ENCODE data around the gene TUB. TPM values are rescaled to one million over a fixed set of nuclear protein-coding genes. Genes with fewer than 3 reads are reported as not detected.

Gene TUB
- polyA plus RNA-seq, 4 donors, result 0.54 to 8.8 (median 3.5) TPM; not detected in 1

DNA sequence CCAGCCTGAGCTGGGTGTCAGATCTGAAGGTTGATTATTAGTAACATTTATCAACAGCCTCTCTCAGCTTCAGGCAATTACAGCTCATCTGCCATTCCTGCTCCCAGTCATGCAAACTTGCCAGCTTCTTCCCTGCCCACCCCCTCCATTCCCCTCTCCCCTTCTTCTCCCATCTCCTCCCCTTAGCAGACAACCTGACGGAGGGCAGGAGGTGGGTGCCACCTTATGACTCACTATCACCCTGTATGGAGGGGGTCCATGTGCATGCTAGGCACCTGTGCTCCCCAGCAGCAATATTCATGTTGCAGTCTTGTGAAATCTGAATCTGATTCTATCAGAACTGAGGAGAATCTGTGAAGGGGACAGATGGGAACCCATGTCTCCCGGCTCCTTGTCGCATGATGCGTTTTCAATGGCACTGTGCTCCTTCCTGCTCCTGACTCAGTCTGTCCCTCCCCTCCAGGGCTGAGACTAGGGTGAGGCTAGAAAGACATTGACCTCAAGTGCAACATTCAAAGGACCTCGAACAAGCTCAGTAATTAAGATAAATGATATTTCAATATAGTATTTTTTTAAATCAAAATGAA is 46.3 kb upstream of the TUB start:
- Histone ChIP-seq H3K36me3 (ENCODE audit: control insufficient read depth in 3 of 3, insufficient read depth in 2 of 3, low read depth in 1 of 3, low read length in 3 of 3) (no peaks in the 10 kb centered on the region), H3K4me3 (ENCODE audit: low read depth in 1 of 3, low read length in 3 of 3) (no peak overlapping the region), H3K9me3 (ENCODE audit: control insufficient read depth in 2 of 2, insufficient read depth in 1 of 2, low read depth in 1 of 2, low read length in 1 of 2) (no peaks in the 10 kb centered on the region), H3K27me3 (ENCODE audit: control insufficient read depth in 3 of 3, insufficient read depth in 3 of 3, low read length in 3 of 3) (peaks cover 0 to 2% (median 0%) of the 10 kb centered on the region in 3 donors), H3K4me1 (ENCODE audit: control insufficient read depth in 3 of 3, insufficient read depth in 2 of 3, low read depth in 1 of 3, low read length in 2 of 3) (peaks cover 0 to 19% (median 5%) of the 10 kb centered on the region in 3 donors), H3K27ac (ENCODE audit: low read depth in 1 of 3, low read length in 2 of 3) (peak overlapping the region in 1 of 3 donors; percentile 58)
- 32 to 59% (median 43%) methylated on average over 5 of the region's 5 CpGs for WGBS, 3 donors
- no peak for FAIRE-seq
- peak; percentile 51 to 83 for DNase-seq

GRCh38 chr11:8035200-8035855 is 45.7 kb upstream of the TUB start:
- H3K27me3 ChIP-seq (ENCODE audit: control insufficient read depth in 3 of 3, insufficient read depth in 3 of 3, low read length in 3 of 3), result peaks cover 0 to 2% (median 0%) of the 10 kb centered on the region in 3 donors
- H3K4me1 ChIP-seq (ENCODE audit: control insufficient read depth in 3 of 3, insufficient read depth in 2 of 3, low read depth in 1 of 3, low read length in 2 of 3), result peaks cover 0 to 19% (median 5%) of the 10 kb centered on the region in 3 donors
- no peak overlapping the region for H3K27ac ChIP-seq (ENCODE audit: low read depth in 1 of 3, low read length in 2 of 3)
- no peaks in the 10 kb centered on the region for H3K9me3 ChIP-seq (ENCODE audit: control insufficient read depth in 2 of 2, insufficient read depth in 1 of 2, low read depth in 1 of 2, low read length in 1 of 2)
- no peak for FAIRE-seq
- H3K4me3 ChIP-seq (ENCODE audit: low read depth in 1 of 3, low read length in 3 of 3), result no peak overlapping the region
- H3K36me3 ChIP-seq (ENCODE audit: control insufficient read depth in 3 of 3, insufficient read depth in 2 of 3, low read depth in 1 of 3, low read length in 3 of 3), result no peaks in the 10 kb centered on the region
- 76 to 80% (median 79%) methylated on average over 11 of the region's 11 CpGs for WGBS, 3 donors
- no peak for DNase-seq

DNA sequence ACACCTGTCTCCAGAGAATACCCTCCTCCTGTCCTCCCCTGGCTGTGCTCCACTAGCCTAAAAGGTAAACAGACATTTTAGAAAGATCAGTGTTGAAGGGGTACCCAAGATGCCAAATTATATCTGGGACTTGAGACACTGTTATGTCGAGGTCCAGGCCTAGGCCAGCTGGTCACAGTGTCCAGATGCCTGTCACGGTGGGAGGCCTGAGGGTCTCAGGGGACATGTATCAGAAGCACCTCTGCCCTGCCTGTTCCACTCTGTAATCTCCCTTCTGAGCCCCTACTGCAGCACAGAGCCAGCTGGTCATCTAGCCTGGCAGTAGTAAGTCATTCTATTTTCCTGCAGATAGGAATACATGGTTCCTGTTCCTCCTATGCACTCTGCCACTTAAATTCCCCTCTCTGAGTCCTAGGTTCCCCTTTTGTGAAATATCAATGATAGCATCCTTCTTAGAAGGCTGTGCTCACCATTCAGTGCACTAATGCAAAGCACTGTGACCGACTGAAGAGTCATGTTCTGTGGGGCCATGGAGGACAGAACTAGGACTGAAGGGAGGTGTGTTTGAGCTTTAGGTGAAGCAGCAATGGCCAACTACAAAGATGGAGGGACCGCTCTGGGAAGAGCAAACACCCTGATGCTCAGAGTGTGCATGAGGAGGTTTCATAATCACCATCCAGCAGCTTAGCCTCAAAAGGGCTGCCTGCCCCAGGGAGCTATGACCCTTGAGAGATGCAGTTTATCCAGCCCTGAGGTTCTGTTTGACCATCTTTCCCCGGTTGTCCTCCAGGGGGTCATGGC is 44.8 kb upstream of the TUB start:
- DNase-seq (no peak), FAIRE-seq (no peak)
- 76 to 87% (median 79%) methylated on average over 5 of the region's 5 CpGs for WGBS, 3 donors
- no peaks in the 10 kb centered on the region for H3K9me3 ChIP-seq (ENCODE audit: control insufficient read depth in 2 of 2, insufficient read depth in 1 of 2, low read depth in 1 of 2, low read length in 1 of 2)
- no peaks in the 10 kb centered on the region for H3K36me3 ChIP-seq (ENCODE audit: control insufficient read depth in 3 of 3, insufficient read depth in 2 of 3, low read depth in 1 of 3, low read length in 3 of 3)
- H3K4me3 ChIP-seq (ENCODE audit: low read depth in 1 of 3, low read length in 3 of 3), result no peak overlapping the region
- peaks cover 0 to 19% (median 5%) of the 10 kb centered on the region in 3 donors for H3K4me1 ChIP-seq (ENCODE audit: control insufficient read depth in 3 of 3, insufficient read depth in 2 of 3, low read depth in 1 of 3, low read length in 2 of 3)
- H3K27ac ChIP-seq (ENCODE audit: low read depth in 1 of 3, low read length in 2 of 3), result no peak overlapping the region
- peaks cover 0 to 2% (median 0%) of the 10 kb centered on the region in 3 donors for H3K27me3 ChIP-seq (ENCODE audit: control insufficient read depth in 3 of 3, insufficient read depth in 3 of 3, low read length in 3 of 3)

GRCh38 chr11:8036986-8037385 is 44.0 kb upstream of the TUB start:
- H3K27me3 ChIP-seq (ENCODE audit: control insufficient read depth in 3 of 3, insufficient read depth in 3 of 3, low read length in 3 of 3), result peaks cover 0 to 2% (median 0%) of the 10 kb centered on the region in 3 donors
- WGBS, 3 donors, result 78 to 93% (median 88%) methylated on average over 5 of the region's 5 CpGs
- H3K9me3 ChIP-seq (ENCODE audit: control insufficient read depth in 2 of 2, insufficient read depth in 1 of 2, low read depth in 1 of 2, low read length in 1 of 2), result no peaks in the 10 kb centered on the region
- FAIRE-seq (no peak), DNase-seq (no peak)
- H3K27ac ChIP-seq (ENCODE audit: low read depth in 1 of 3, low read length in 2 of 3), result no peak overlapping the region
- H3K36me3 ChIP-seq (ENCODE audit: control insufficient read depth in 3 of 3, insufficient read depth in 2 of 3, low read depth in 1 of 3, low read length in 3 of 3), result no peaks in the 10 kb centered on the region
- H3K4me3 ChIP-seq (ENCODE audit: low read depth in 1 of 3, low read length in 3 of 3), result no peak overlapping the region
- H3K4me1 ChIP-seq (ENCODE audit: control insufficient read depth in 3 of 3, insufficient read depth in 2 of 3, low read depth in 1 of 3, low read length in 2 of 3), result peaks cover 0 to 19% (median 5%) of the 10 kb centered on the region in 3 donors

DNA sequence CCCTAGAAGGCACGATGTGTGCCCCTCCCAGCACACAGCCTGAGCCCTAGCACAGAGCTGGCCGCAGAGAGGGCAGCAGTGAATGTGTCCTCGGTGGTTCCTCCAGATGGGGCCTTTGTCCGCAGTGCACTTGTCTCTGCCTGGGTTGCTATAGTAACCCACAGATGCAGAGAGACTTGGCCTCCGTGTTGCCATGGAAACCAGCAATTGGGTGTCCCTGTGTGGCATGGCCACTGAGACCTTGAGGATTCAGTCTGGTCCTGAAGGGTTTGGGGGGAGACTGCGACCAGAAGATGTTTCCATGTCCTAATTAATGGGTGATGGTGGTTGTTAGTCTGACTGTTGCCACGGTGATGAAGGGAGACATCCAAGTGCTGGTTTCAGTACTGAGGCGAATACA is 42.6 kb upstream of the TUB start:
- Histone ChIP-seq H3K4me1 (ENCODE audit: control insufficient read depth in 3 of 3, insufficient read depth in 2 of 3, low read depth in 1 of 3, low read length in 2 of 3) (peaks cover 0 to 13% (median 5%) of the 10 kb centered on the region in 3 donors), H3K36me3 (ENCODE audit: control insufficient read depth in 3 of 3, insufficient read depth in 2 of 3, low read depth in 1 of 3, low read length in 3 of 3) (no peaks in the 10 kb centered on the region), H3K9me3 (ENCODE audit: control insufficient read depth in 2 of 2, insufficient read depth in 1 of 2, low read depth in 1 of 2, low read length in 1 of 2) (no peaks in the 10 kb centered on the region), H3K27me3 (ENCODE audit: control insufficient read depth in 3 of 3, insufficient read depth in 3 of 3, low read length in 3 of 3) (no peaks in the 10 kb centered on the region), H3K4me3 (ENCODE audit: low read depth in 1 of 3, low read length in 3 of 3) (no peak overlapping the region), H3K27ac (ENCODE audit: low read depth in 1 of 3, low read length in 2 of 3) (no peak overlapping the region)
- DNase-seq (no peak), FAIRE-seq (no peak)
- 66 to 74% (median 71%) methylated on average over 8 of the region's 8 CpGs for WGBS, 3 donors

DNA sequence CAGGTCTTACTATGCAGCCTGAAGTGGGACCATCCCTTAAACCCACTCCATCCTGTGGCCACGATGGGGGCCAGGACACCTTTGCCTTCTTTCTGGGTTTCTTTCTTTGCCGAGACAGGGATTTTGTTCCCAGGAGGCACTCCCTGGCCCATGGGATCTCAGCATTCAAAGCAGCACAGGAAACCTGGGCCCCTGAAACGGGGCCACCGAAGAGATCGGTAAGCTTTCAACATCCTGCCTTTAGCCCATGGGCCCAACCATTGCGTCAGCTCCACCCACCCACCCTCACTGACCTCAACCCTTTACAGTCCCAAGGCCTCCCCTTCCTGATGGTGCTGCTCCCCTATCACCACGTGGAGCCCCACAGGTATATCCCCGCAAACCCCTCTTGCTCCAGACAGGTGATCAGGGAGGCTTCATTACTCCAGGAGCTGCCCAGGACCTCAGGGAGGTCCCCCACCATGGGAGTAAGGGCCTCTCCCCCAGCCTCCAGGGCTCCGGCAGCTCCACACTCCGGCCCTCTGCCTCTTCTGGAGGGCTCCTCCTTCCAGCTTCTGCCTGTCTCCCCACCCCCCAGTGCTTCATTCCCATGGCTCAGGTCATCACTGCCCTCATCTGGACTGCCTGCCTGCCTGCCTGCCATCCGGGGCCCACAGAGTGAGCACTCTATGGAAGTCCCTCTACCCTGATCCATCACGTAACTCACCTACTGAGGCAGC is 42.0 kb upstream of the TUB start:
- no peaks in the 10 kb centered on the region for H3K9me3 ChIP-seq (ENCODE audit: control insufficient read depth in 2 of 2, insufficient read depth in 1 of 2, low read depth in 1 of 2, low read length in 1 of 2)
- FAIRE-seq (no peak), DNase-seq (no peak)
- H3K4me3 ChIP-seq (ENCODE audit: low read depth in 1 of 3, low read length in 3 of 3), result no peak overlapping the region
- no peaks in the 10 kb centered on the region for H3K27me3 ChIP-seq (ENCODE audit: control insufficient read depth in 3 of 3, insufficient read depth in 3 of 3, low read length in 3 of 3)
- WGBS, 3 donors, result 80 to 84% (median 82%) methylated on average over 12 of the region's 12 CpGs
- no peak overlapping the region for H3K27ac ChIP-seq (ENCODE audit: low read depth in 1 of 3, low read length in 2 of 3)
- H3K36me3 ChIP-seq (ENCODE audit: control insufficient read depth in 3 of 3, insufficient read depth in 2 of 3, low read depth in 1 of 3, low read length in 3 of 3), result no peaks in the 10 kb centered on the region
- H3K4me1 ChIP-seq (ENCODE audit: control insufficient read depth in 3 of 3, insufficient read depth in 2 of 3, low read depth in 1 of 3, low read length in 2 of 3), result peaks cover 0 to 7% (median 5%) of the 10 kb centered on the region in 3 donors

DNA sequence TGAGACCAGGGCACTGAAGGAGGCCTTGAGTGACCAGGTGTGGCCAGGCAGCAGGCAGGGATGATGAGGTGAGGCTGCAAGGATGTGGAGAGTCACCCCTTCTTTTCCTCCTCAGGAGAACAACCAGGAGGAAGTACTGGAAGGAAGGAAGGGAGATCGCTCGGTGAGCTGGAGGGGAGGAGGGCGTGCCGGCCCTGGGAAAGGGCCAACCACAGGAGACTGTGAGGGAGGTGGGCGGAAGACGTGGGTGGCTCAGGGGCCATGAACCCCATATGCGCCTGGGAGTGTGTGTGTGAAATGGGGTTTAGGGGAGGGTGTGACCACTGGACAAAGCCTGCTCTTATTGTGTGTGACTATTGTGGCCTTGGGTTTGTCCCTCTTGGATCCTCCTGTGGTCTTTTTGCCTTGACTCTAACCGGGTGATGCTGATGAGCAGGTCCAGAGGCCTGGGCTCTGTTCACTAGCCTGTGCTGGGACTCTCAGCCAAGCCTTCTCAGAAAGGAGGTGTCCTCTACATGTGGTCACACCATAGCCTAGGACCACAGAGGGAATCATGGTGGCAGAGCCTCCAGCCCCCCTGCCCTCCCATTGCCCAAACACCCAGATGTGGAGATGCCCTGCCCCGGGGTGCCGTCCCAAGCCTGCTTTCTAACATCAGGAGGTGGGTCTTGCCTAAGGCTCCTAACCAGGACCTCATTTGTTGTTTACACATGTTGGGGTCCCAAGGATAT is 41.3 kb upstream of the TUB start:
- Histone ChIP-seq H3K36me3 (ENCODE audit: control insufficient read depth in 3 of 3, insufficient read depth in 2 of 3, low read depth in 1 of 3, low read length in 3 of 3) (no peaks in the 10 kb centered on the region), H3K27ac (ENCODE audit: low read depth in 1 of 3, low read length in 2 of 3) (no peak overlapping the region), H3K27me3 (ENCODE audit: control insufficient read depth in 3 of 3, insufficient read depth in 3 of 3, low read length in 3 of 3) (no peaks in the 10 kb centered on the region), H3K4me1 (ENCODE audit: control insufficient read depth in 3 of 3, insufficient read depth in 2 of 3, low read depth in 1 of 3, low read length in 2 of 3) (peaks cover 0 to 5% (median under 1%) of the 10 kb centered on the region in 3 donors), H3K4me3 (ENCODE audit: low read depth in 1 of 3, low read length in 3 of 3) (no peak overlapping the region), H3K9me3 (ENCODE audit: control insufficient read depth in 2 of 2, insufficient read depth in 1 of 2, low read depth in 1 of 2, low read length in 1 of 2) (no peaks in the 10 kb centered on the region)
- FAIRE-seq (no peak), DNase-seq (no peak)
- 74 to 79% (median 76%) methylated on average over 10 of the region's 10 CpGs for WGBS, 3 donors

All from small intestine (tissue), 7 donors.